GM12864 (cell line): ENCODE data around the gene RAI1.
A peak's percentile ranks its signal among the peaks of the same experiment; 100 is the strongest.

Source experiments
- DNase-seq: peaks from one replicate; pipeline ENCODE4 v3.0.0-alpha.2; 2011; ENCODE audit warnings: low read depth
- H3K4me3 ChIP-seq: 2 replicates; pipeline ENCODE4 v1.5.1; 2011; ENCODE audit warnings: mild to moderate bottlenecking, low read depth, low read length, control low read depth
- CTCF ChIP-seq: IDR thresholded peaks from 2 replicates; pipeline ENCODE4 v1.5.1; 2011; ENCODE audit warnings: low read depth, mild to moderate bottlenecking, moderate library complexity, low read length, control low read depth, inconsistent platforms; ENCODE audit errors: missing control alignments

RAI1 gene

GRCh38 chr17:17844500-17844899 lies 163.2 kb downstream of the RAI1 start:
- DNase-seq, result no peak
- TF ChIP-seq CTCF, result peak; percentile 2
- H3K4me3 ChIP-seq, result no peak overlapping the region

- TF ChIP-seq CTCF, result no peak
- no peak for DNase-seq
- H3K4me3 ChIP-seq, result no peak overlapping the region
Measured at GRCh38 chr17:17845046-17845775, 164.0 kb downstream of the RAI1 start.

DNA sequence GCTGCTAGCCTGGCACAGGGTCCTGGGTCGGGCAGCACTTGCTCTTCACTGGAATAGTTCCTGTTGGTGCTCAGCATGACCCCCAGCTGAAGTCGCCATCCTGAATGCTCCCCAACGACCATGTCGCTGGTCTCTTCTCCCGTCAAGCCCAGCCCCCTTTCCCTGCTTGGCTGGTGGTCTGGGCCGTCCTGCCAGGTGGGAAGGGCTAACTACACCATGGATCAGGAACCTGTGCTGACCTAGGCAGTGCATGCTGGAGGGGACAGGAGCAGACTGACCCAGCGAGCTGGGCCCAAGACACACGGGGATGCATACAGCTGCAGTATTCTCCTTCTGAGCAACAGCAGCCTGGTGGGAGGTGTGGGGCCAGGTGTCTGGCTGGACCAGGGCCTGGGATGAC lies 164.7 kb downstream of the RAI1 start:
- no peak overlapping the region for H3K4me3 ChIP-seq
- TF ChIP-seq CTCF, result no peak
- DNase-seq, result no peak

DNA sequence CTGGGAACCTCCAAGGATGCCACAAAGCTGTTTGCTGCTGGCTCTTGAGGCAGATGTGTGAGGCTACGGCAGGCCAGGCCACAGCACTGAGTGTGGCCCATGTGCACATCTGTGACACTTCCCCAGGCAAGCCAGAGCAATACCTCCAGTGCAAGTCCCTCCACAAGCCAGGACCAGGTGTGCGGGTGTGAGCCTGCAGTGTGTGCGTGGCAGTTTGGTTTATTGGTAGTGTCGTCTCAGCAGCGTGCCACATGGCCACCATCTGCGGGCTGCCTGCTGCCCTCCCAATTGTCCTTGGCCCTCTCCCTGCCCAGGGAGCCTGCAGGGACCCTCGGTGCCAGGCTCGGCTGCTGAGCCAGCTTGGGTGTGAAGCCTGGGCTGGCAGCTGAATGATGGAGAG lies 165.4 kb downstream of the RAI1 start:
- H3K4me3 ChIP-seq, result no peak overlapping the region
- no peak for TF ChIP-seq CTCF
- no peak for DNase-seq

GRCh38 chr17:17847118-17847689 lies 165.9 kb downstream of the RAI1 start:
- no peak for DNase-seq
- H3K4me3 ChIP-seq, result no peak overlapping the region
- no peak for TF ChIP-seq CTCF

GRCh38 chr17:17847726-17848125 lies 166.5 kb downstream of the RAI1 start:
- H3K4me3 ChIP-seq, result no peak overlapping the region
- TF ChIP-seq CTCF, result no peak
- no peak for DNase-seq

DNA sequence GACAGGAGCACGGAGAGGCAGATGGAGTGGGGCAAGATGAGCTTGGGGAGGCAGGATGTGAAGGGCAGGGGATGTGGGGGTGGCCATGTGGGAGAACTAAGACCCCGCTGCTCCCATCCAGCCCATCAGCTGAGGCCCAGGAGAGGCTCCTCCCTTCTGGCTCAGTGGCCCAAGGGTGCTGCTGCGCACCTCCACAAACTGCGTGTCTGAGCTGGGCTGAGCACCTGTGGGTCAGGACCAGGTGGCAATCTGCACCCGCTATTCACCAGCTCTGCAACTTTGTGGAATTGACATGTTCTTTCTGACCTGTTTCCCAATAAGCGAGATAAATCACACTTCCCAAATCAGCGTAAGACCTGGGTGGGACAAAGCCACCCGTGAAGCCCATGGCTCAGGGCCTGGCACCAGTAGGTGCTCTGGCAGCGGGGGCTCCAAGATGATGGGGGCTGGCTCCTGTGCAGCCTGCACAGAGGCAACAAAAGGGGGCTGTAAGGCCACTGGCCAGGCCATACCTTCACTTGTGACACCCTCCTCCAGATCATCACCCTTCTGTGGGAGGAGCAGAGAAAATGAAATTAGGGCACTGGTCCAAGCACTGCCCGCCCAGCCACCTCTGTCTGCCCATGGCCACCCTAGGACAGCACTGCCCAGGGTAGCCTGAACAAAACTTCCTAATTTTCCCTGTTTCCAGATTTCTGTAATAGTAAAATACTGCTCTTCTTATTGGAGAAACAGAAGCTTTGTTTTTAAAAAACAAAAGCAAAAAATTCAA lies 167.2 kb downstream of the RAI1 start:
- TF ChIP-seq CTCF, result no peak
- DNase-seq, result no peak

More for the DNA sequence above, 167.2 kb downstream of the RAI1 start:
- H3K4me3 ChIP-seq, result no peak overlapping the region
